ENCODE measurements around the gene LRBA.

The LRBA gene

DNA sequence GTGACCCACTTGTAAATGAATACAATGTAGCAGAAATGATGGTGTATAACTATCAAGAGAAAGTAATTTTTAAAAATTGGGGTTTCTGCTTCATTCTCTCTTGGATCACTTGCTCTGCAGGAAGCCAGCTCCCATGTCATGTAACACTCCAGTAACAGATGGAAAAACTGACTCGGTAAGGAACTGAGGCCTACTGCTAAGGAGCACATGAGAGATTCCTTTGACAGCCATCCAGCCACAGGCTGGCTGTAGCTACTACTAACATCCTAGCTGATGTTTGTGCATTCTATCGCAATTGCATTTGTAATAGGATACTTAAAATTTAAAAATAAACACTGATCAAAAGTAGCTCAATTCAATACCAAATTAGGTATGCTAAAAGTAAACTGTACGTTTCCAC lies 535.4 kb downstream of the LRBA start:
- H3K4me3 ChIP-seq (ENCODE audit: low read depth, low read length) = no peak overlapping the region
- no peak for TF ChIP-seq CTCF (IDR thresholded peaks at IDR 0.05; ENCODE audit: control insufficient read depth, extremely low read depth, insufficient read depth)
- DNase-seq (ENCODE audit: low read depth) = no peak

GRCh38 chr4:150477869-150478268 lies 537.2 kb downstream of the LRBA start:
- no peak for DNase-seq (ENCODE audit: low read depth)
- no peak for TF ChIP-seq CTCF (IDR thresholded peaks at IDR 0.05; ENCODE audit: control insufficient read depth, extremely low read depth, insufficient read depth)
- no peak overlapping the region for H3K4me3 ChIP-seq (ENCODE audit: low read depth, low read length)

DNA sequence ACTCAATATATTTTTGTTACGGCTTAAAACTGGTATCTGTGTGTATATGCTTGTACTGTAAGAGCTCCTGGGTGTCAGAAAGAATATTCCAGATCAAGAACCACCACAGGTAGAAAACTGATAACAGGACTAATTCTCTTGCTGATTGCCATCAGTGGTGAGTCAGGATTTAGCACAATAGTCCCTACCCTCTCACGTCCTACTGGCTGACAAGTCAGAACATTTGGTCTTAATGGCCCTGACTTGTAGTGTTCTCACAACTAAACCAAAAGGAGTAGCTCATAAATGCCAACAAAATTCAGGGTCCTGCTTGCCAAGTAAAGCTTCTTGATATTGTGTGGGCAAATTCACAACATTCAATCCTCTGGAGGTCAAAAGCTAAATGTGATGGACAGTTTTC lies 538.3 kb downstream of the LRBA start:
- no peak for DNase-seq (ENCODE audit: low read depth)
- TF ChIP-seq CTCF (IDR thresholded peaks at IDR 0.05; ENCODE audit: control insufficient read depth, extremely low read depth, insufficient read depth) = no peak
- no peak overlapping the region for H3K4me3 ChIP-seq (ENCODE audit: low read depth, low read length)

- no peak for TF ChIP-seq CTCF (IDR thresholded peaks at IDR 0.05; ENCODE audit: control insufficient read depth, extremely low read depth, insufficient read depth)
- no peak for DNase-seq (ENCODE audit: low read depth)
- no peak overlapping the region for H3K4me3 ChIP-seq (ENCODE audit: low read depth, low read length)
Measured at GRCh38 chr4:150475763-150476162, 539.3 kb downstream of the LRBA start.

- no peak for DNase-seq (ENCODE audit: low read depth)
- TF ChIP-seq CTCF (IDR thresholded peaks at IDR 0.05; ENCODE audit: control insufficient read depth, extremely low read depth, insufficient read depth) = no peak
- H3K4me3 ChIP-seq (ENCODE audit: low read depth, low read length) = no peak overlapping the region
Measured at GRCh38 chr4:150464523-150464922, 550.6 kb downstream of the LRBA start.

DNA sequence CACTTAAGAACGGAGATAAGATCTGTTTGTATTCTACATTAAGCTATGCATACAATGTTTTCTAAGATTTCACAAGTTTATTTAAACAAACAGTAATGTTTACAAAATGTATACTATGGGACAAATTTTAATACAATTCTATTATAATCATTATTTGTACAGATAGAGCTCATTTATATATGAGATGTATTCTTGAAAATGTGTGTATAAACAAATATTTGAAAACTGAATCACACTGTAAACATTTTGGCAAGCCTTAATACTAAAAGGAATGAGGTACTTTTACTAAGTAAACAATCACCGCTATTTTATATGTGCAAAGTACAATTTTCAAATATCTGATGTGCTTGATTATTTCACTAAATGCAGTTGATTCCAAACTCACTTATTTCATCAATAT lies 552.3 kb downstream of the LRBA start:
- no peak overlapping the region for H3K4me3 ChIP-seq (ENCODE audit: low read depth, low read length)
- DNase-seq (ENCODE audit: low read depth) = peak; percentile 63
- TF ChIP-seq CTCF (IDR thresholded peaks at IDR 0.05; ENCODE audit: control insufficient read depth, extremely low read depth, insufficient read depth) = no peak

- TF ChIP-seq CTCF (IDR thresholded peaks at IDR 0.05; ENCODE audit: control insufficient read depth, extremely low read depth, insufficient read depth) = no peak
- no peak for DNase-seq (ENCODE audit: low read depth)
- no peak overlapping the region for H3K4me3 ChIP-seq (ENCODE audit: low read depth, low read length)
Measured at GRCh38 chr4:150461957-150462356, 553.1 kb downstream of the LRBA start.
